B cell (primary cell): Measurements from ENCODE around the gene SIDT2. TPM values are rescaled to one million over a fixed set of nuclear protein-coding genes. Genes with fewer than 3 reads are reported as not detected.

Source experiments
- ATAC-seq: fragments of 200-7000 bp; cut with Tn5 transposase; one replicate; pipeline ENCODE4 v1.10.0; 2021; ENCODE audit warnings: low read depth, mild to moderate bottlenecking, moderate number of reproducible peaks, moderate library complexity
- CTCF ChIA-PET: fragments of 350-600 bp; sonication (Branson Sonifier 250); formaldehyde crosslinking; loops from one replicate; lab custom pipeline; 2021; ENCODE audit warnings: antibody characterized with exemption, inconsistent platforms; lab: Charles Lee
- POLR2A ChIA-PET: fragments of 350-600 bp; sonication (Branson Sonifier 250); formaldehyde crosslinking; loops from one replicate; lab custom pipeline; 2021; ENCODE audit warnings: antibody characterized with exemption; lab: Charles Lee
- DNase-seq: peaks from one replicate; pipeline ENCODE4 v3.0.0; 2013
- H2AFZ ChIP-seq: 2 replicates; pipeline ENCODE4 v1.6.1; 2012; ENCODE audit warnings: mild to moderate bottlenecking, low read depth, low read length; ENCODE audit not compliant: insufficient read depth, poor library complexity, severe bottlenecking
- H3K27ac ChIP-seq, 2 donors: 1 replicate in 1 of 2; 2 replicates in 1 of 2; pipeline ENCODE4 v1.5.1; 2012 to 2013; ENCODE audit warnings: low read length in 2 of 2, mild to moderate bottlenecking in 2 of 2, moderate library complexity in 1 of 2
- H3K27me3 ChIP-seq, 4 experiments: fragments of 200-600 bp in 1 of 4; sonication (generic) in 1 of 4; replicated peaks in 1 of 4; 1 replicate in 2 of 4; 2 replicates in 2 of 4; pipeline versions ENCODE4 v1.6.1 to v1.7.0; 2013 to 2016; ENCODE audit warnings: low read length in 3 of 4, mild to moderate bottlenecking in 2 of 4, mixed read lengths in 1 of 4, moderate library complexity in 1 of 4; ENCODE audit not compliant: insufficient read depth in 4 of 4, control insufficient read depth in 3 of 4; ENCODE audit errors: control extremely low read depth in 1 of 4
- H3K36me3 ChIP-seq, 2 experiments: replicated peaks in 1 of 2; 1 replicate in 1 of 2; 2 replicates in 1 of 2; pipeline versions ENCODE4 v1.6.1 to v1.7.1; 2013; ENCODE audit warnings: low read length in 1 of 2; ENCODE audit not compliant: insufficient read depth in 2 of 2, control insufficient read depth in 1 of 2; ENCODE audit errors: control extremely low read depth in 1 of 2, extremely low read depth in 1 of 2
- H3K4me1 ChIP-seq, 2 donors: fragments of 200-600 bp in 1 of 2; sonication (generic) in 1 of 2; 1 replicate in 1 of 2; 2 replicates in 1 of 2; pipeline versions ENCODE4 v1.5.1 to v1.6.1; 2013 to 2017; ENCODE audit warnings: low read length in 2 of 2; ENCODE audit not compliant: control insufficient read depth in 2 of 2, insufficient read depth in 2 of 2
- H3K4me2 ChIP-seq: replicated peaks from 2 replicates; pipeline ENCODE3; 2012; ENCODE audit warnings: mild to moderate bottlenecking, low read depth, low read length; ENCODE audit not compliant: poor library complexity, severe bottlenecking
- H3K4me3 ChIP-seq, 5 experiments: fragments of 200-600 bp in 1 of 5; sonication (generic) in 1 of 5; 1 replicate in 3 of 5; 2 replicates in 2 of 5; pipeline versions ENCODE4 v1.5.1 to v1.7.0; 2011 to 2016; ENCODE audit warnings: low read length in 4 of 5, mild to moderate bottlenecking in 4 of 5, low read depth in 2 of 5, control low read depth in 1 of 5, moderate library complexity in 1 of 5; ENCODE audit not compliant: insufficient read depth in 1 of 5; ENCODE audit errors: control extremely low read depth in 1 of 5, extremely low read depth in 1 of 5
- H3K79me2 ChIP-seq: fragments of 200-600 bp; sonication (generic); one replicate; pipeline ENCODE4 v1.6.0; 2016; ENCODE audit warnings: low read length; ENCODE audit not compliant: control insufficient read depth, insufficient read depth
- H3K9ac ChIP-seq: fragments of 200-600 bp; sonication (generic); 2 replicates; pipeline ENCODE4 v1.6.1; 2017; ENCODE audit warnings: mild to moderate bottlenecking, low read length, moderate library complexity
- H3K9me3 ChIP-seq, 3 donors: one replicate each; pipeline versions ENCODE4 v1.6.1 to v1.7.1; 2013; ENCODE audit warnings: low read length in 2 of 3; ENCODE audit not compliant: control insufficient read depth in 2 of 3, insufficient read depth in 1 of 3; ENCODE audit errors: control extremely low read depth in 1 of 3
- H4K20me1 ChIP-seq: 2 replicates; pipeline ENCODE4 v1.6.0; 2012; ENCODE audit warnings: mild to moderate bottlenecking, low read length; ENCODE audit not compliant: insufficient read depth, control insufficient read depth, poor library complexity, severe bottlenecking
- H3K27ac Mint-ChIP-seq: one replicate; pipeline ENCODE4 v1.8.0; 2021; ENCODE audit warnings: mixed read lengths
- H3K27me3 Mint-ChIP-seq: one replicate; pipeline ENCODE4 v1.8.0; 2021; ENCODE audit warnings: mixed read lengths
- H3K4me1 Mint-ChIP-seq: one replicate; pipeline ENCODE4 v1.8.0; 2021; ENCODE audit warnings: mixed read lengths
- H3K4me3 Mint-ChIP-seq: one replicate; pipeline ENCODE4 v1.8.0; 2021; ENCODE audit warnings: mixed read lengths
- H3K9me3 Mint-ChIP-seq: one replicate; pipeline ENCODE4 v1.8.0; 2022; ENCODE audit warnings: mixed read lengths; ENCODE audit not compliant: insufficient read depth
- CTCF ChIP-seq: fragments of 200-600 bp; IDR thresholded peaks from one replicate; pipeline ENCODE4 v1.8.0; 2022; ENCODE audit warnings: antibody characterized with exemption, mild to moderate bottlenecking
- EZH2 ChIP-seq: IDR thresholded peaks from 2 replicates; pipeline ENCODE4 v1.6.1; 2012; ENCODE audit warnings: borderline replicate concordance, low read depth, mild to moderate bottlenecking, moderate library complexity, low read length; ENCODE audit not compliant: insufficient read depth, poor library complexity, severe bottlenecking
- WGBS: methylation state at CpG from one replicate; pipeline ENCODE4 v1.1.5; 2013; ENCODE audit warnings: missing lambda C conversion rate; ENCODE audit not compliant: insufficient coverage; 5-methylcytosine and 5-hydroxymethylcytosine counted together
- intact Hi-C: fragments of 100-400 bp; cut with micrococcal nuclease; formaldehyde crosslinking; loops from one replicate; pipeline ENCODE4 v1.10.0; 2022
- polyA plus RNA-seq: library from polyadenylated mRNA; depleted of rRNA; stranded (reverse); fragments of >200 nt; gene quantifications from 2 replicates; pipeline ENCODE4 v1.2.3, GENCODE V29; 2012
- total RNA-seq, 2 donors: library from RNA; stranded (reverse); fragments of 120-200 nt in 1 of 2; gene quantifications; 1 replicate in 1 of 2; 2 replicates in 1 of 2; pipeline versions ENCODE4 v1.2.3 to v1.2.4, GENCODE V29; 2013 to 2022

The SIDT2 gene
- total and polyA plus RNA-seq, 2 donors (not counting 1 experiment from before 2014, with no cell fraction given), result 78.9 to 241 TPM

GRCh38 chr11:117191680-117192400, 13.3 kb downstream of the SIDT2 start:
- Histone ChIP-seq H3K27me3 (no peaks in the 10 kb centered on the region), H3K27ac (peak overlapping the region in 1 of 2 donors; percentile 7), H3K79me2 (peaks cover 46% of the 10 kb centered on the region), H3K4me2 (no peak overlapping the region), H4K20me1 (no peaks in the 10 kb centered on the region), H3K9ac (no peak overlapping the region), H3K4me3 (no peak overlapping the region), H3K4me1 (peaks cover 37 to 55% of the 10 kb centered on the region in 2 donors), H3K9me3 (no peaks in the 10 kb centered on the region), H2AFZ (no peak overlapping the region), H3K36me3 (peaks cover 0 to 80% of the 10 kb centered on the region in 2 experiments)
- H3K27ac Mint-ChIP-seq, result peak overlapping the region; percentile 74
- no peak overlapping the region for H3K4me3 Mint-ChIP-seq
- ChIA-PET POLR2A (no interaction called here), CTCF (interaction anchor here (1.0 to 2.5 kb wide), 3 partner anchors 11 to 35 kb away, joined by 4 to 8 read pairs (median 7); no protein-coding TSS in a partner anchor)
- WGBS, result 96% methylated on average over 22 of the region's 26 CpGs
- no peak for DNase-seq
- no peak for ATAC-seq
- peaks cover 53% of the 10 kb centered on the region for H3K4me1 Mint-ChIP-seq
- no peaks in the 10 kb centered on the region for H3K27me3 Mint-ChIP-seq
- TF ChIP-seq CTCF (no peak), EZH2 (no peak)
- no peaks in the 10 kb centered on the region for H3K9me3 Mint-ChIP-seq
- intact Hi-C loops, result no loop called here

- Histone ChIP-seq H3K4me2 (no peak overlapping the region), H3K27me3 (no peaks in the 10 kb centered on the region), H3K9me3 (no peaks in the 10 kb centered on the region), H4K20me1 (no peaks in the 10 kb centered on the region), H3K79me2 (peaks cover 40% of the 10 kb centered on the region), H3K4me3 (no peak overlapping the region), H2AFZ (no peak overlapping the region), H3K4me1 (peaks cover 31 to 49% of the 10 kb centered on the region in 2 donors), H3K9ac (no peak overlapping the region), H3K27ac (peak overlapping the region in 1 of 2 donors; percentile 7), H3K36me3 (peaks cover 0 to 76% of the 10 kb centered on the region in 2 experiments)
- H3K27ac Mint-ChIP-seq, result peak overlapping the region; percentile 74
- H3K4me3 Mint-ChIP-seq, result no peak overlapping the region
- H3K4me1 Mint-ChIP-seq, result peaks cover 49% of the 10 kb centered on the region
- H3K9me3 Mint-ChIP-seq, result no peaks in the 10 kb centered on the region
- DNase-seq, result no peak
- no peak for TF ChIP-seq EZH2
- TF ChIP-seq CTCF, result no peak
- CTCF ChIA-PET, result interaction anchor here (1.7 kb wide), 1 partner anchor 11 kb away, joined by 7 read pairs; no protein-coding TSS in a partner anchor
- POLR2A ChIA-PET, result interaction anchor here (0.5 kb wide), 1 partner anchor 49 kb away, joined by 6 read pairs; no protein-coding TSS in a partner anchor
- ATAC-seq, result no peak
- WGBS, result 99% methylated on average over 17 of the region's 17 CpGs
- intact Hi-C loops, result no loop called here
- no peaks in the 10 kb centered on the region for H3K27me3 Mint-ChIP-seq
Measured at GRCh38 chr11:117192401-117192875, 13.9 kb downstream of the SIDT2 start.
